ENCODE measurements around the gene ERICH4. TPM values are rescaled to one million over a fixed set of nuclear protein-coding genes. Genes with fewer than 3 reads are reported as not detected.

Gene ERICH4
- total and polyA plus RNA-seq, 2 of the 8 experiments (the other 6 are each of a cell fraction or from before 2014, with no cell fraction given): not detected

- no peak overlapping the region for H3K4me3 ChIP-seq (ENCODE audit: extremely low read depth in 1 of 4, insufficient read depth in 2 of 4, low read depth in 3 of 4, low read length in 4 of 4)
- no peak overlapping the region for H4K5ac ChIP-seq (ENCODE audit: insufficient read length, low read depth, low read length)
- H2AK5ac ChIP-seq (ENCODE audit: low read depth, low read length): no peak overlapping the region
- H3K4me1 ChIP-seq (replicated peaks in 1 of 4; ENCODE audit: control insufficient read depth in 3 of 4, insufficient read depth in 4 of 4, low read length in 3 of 4): no peaks in the 10 kb centered on the region
- H2BK120ac ChIP-seq (replicated peaks; ENCODE audit: low read depth, low read length): no peak overlapping the region
- H3K4me2 ChIP-seq (ENCODE audit: insufficient read depth in 1 of 2, low read depth in 2 of 2, low read length in 2 of 2): no peak overlapping the region
- H3K36me3 ChIP-seq (ENCODE audit: control insufficient read depth in 2 of 4, insufficient read depth in 4 of 4, low read length in 3 of 4): peaks cover 0 to 6% (median 2%) of the 10 kb centered on the region in 4 experiments; a peak in 2 of 8 replicates
- no peak overlapping the region for H3K14ac ChIP-seq (ENCODE audit: insufficient read length)
- peaks cover 0 to 8% of the 10 kb centered on the region in 2 experiments; a peak in 1 of 4 replicates for H3K79me2 ChIP-seq (ENCODE audit: control insufficient read depth in 1 of 2, insufficient read depth in 2 of 2, low read length in 2 of 2)
- ChIA-PET CTCF (ENCODE audit: partially characterized antibody) (interaction anchor here (1.0 to 20.4 kb wide), 3 partner anchors 123 to 250 kb away, joined by 3 to 364 read pairs (median 4); no protein-coding TSS in a partner anchor), POLR2A (ENCODE audit: partially characterized antibody) (interaction anchor here (0.6 to 6.4 kb wide), 2 partner anchors 14 to 887 kb away, joined by 3 to 87 read pairs; partner anchors contain the start of gene B3GNT8)
- FAIRE-seq (no peak), DNase-seq (ENCODE audit: low read depth in 1 of 2, low spot score in 2 of 2) (no peak)
- no peak overlapping the region for H2BK5ac ChIP-seq (ENCODE audit: low read depth, low read length)
- H3K4ac ChIP-seq (replicated peaks; ENCODE audit: insufficient read length, low read depth, low read length): no peak overlapping the region
- H3K9ac ChIP-seq (replicated peaks in 1 of 4; ENCODE audit: extremely low read depth in 1 of 4, low read depth in 3 of 4, low read length in 3 of 4): no peak overlapping the region
- WGBS, 2 experiments (ENCODE audit: extremely low coverage in 1 of 2, insufficient coverage in 1 of 2, insufficient read length in 1 of 2, insufficient replicate concordance in 2 of 2, low coverage in 1 of 2, low lambda C conversion rate in 2 of 2, missing lambda C conversion rate in 1 of 2): 74% methylated on average over 13 of the region's 15 CpGs; no CpG with 5 or more reads in 1 of the 2 experiments
- no peak overlapping the region for H2BK20ac ChIP-seq (ENCODE audit: low read length)
- H3K23me2 ChIP-seq (ENCODE audit: low read depth, low read length): peaks cover 2% of the 10 kb centered on the region; the same call in 1 of the 2 replicates
- H2BK12ac ChIP-seq (ENCODE audit: low read depth, low read length): no peak overlapping the region
- H3K9me3 ChIP-seq (ENCODE audit: insufficient read depth in 2 of 2, low read depth in 1 of 2, low read length in 1 of 2): no peaks in the 10 kb centered on the region
- H4K20me1 ChIP-seq (replicated peaks in 1 of 2; ENCODE audit: control insufficient read depth in 1 of 2, insufficient read depth in 2 of 2, low read length in 2 of 2): no peaks in the 10 kb centered on the region
- H3K27me3 ChIP-seq (replicated peaks in 1 of 4; ENCODE audit: control insufficient read depth in 3 of 4, extremely low read depth in 1 of 4, insufficient read depth in 3 of 4, low read length in 3 of 4): no peaks in the 10 kb centered on the region
- H3K56ac ChIP-seq (replicated peaks; ENCODE audit: insufficient read length, low read depth, low read length): no peak overlapping the region
- H3K79me1 ChIP-seq (ENCODE audit: low read depth, low read length): 0 out of 2 replicates have a peak, but pooled peaks cover 4% of the 10 kb centered on the region
- no peak overlapping the region for H2BK15ac ChIP-seq (ENCODE audit: low read length)
- H3K27ac ChIP-seq (ENCODE audit: low read depth, low read length): no peak overlapping the region
- H3K23ac ChIP-seq (ENCODE audit: insufficient read length): no peak overlapping the region
- no peak overlapping the region for H2AFZ ChIP-seq (ENCODE audit: low read length)
- H4K91ac ChIP-seq (replicated peaks; ENCODE audit: insufficient read length, low read length): no peak overlapping the region
- no peak overlapping the region for H4K8ac ChIP-seq (ENCODE audit: extremely low read depth, insufficient read depth, low read length)
- no peak overlapping the region for H3K18ac ChIP-seq (ENCODE audit: extremely low read depth, low read length)
Measured at GRCh38 chr19:41441321-41441945, 1.5 kb upstream of the ERICH4 start.
